Fibroblast of lung (primary cell): ENCODE data around the gene GTF2A1L. TPM values are rescaled to one million over a fixed set of nuclear protein-coding genes. Genes with fewer than 3 reads are reported as not detected.

ENCODE experiments used
- DNase-seq, 2 donors: peaks; one replicate each; pipeline versions ENCODE4 v3.0.0 to v3.0.0-alpha.2; 2010; ENCODE audit warnings: low read depth in 2 of 2
- H2AFZ ChIP-seq: 2 replicates; pipeline ENCODE4 v1.5.1; 2012; ENCODE audit warnings: low read length, control low read depth, inconsistent platforms
- H3K27ac ChIP-seq: 2 replicates; pipeline ENCODE4 v1.5.1; 2011; ENCODE audit warnings: low read length, control low read depth; ENCODE audit not compliant: insufficient read depth
- H3K27me3 ChIP-seq: 2 replicates; pipeline ENCODE4 v1.5.1; 2011; ENCODE audit warnings: mild to moderate bottlenecking, low read length; ENCODE audit not compliant: control insufficient read depth, insufficient read depth
- H3K36me3 ChIP-seq: 2 replicates; pipeline ENCODE4 v1.5.1; 2011; ENCODE audit warnings: low read length; ENCODE audit not compliant: control insufficient read depth, insufficient read depth
- H3K4me1 ChIP-seq: 2 replicates; pipeline ENCODE4 v1.5.1; 2011; ENCODE audit warnings: low read length; ENCODE audit not compliant: control insufficient read depth, insufficient read depth; ENCODE audit errors: extremely low read depth
- H3K4me2 ChIP-seq: 2 replicates; pipeline ENCODE4 v1.5.1; 2011; ENCODE audit warnings: low read length, control low read depth; ENCODE audit not compliant: insufficient read depth; ENCODE audit errors: extremely low read depth
- H3K4me3 ChIP-seq, 4 experiments: fragments of 200-600 bp in 1 of 4; sonication (generic) in 1 of 4; replicated peaks in 1 of 4; 2 replicates each; pipeline ENCODE4 v1.5.1; 2011 to 2016; ENCODE audit warnings: low read length in 4 of 4, low read depth in 3 of 4, mild to moderate bottlenecking in 3 of 4, control low read depth in 2 of 4, inconsistent platforms in 1 of 4, mixed read lengths in 1 of 4; ENCODE audit not compliant: insufficient read depth in 1 of 4; ENCODE audit errors: control extremely low read depth in 1 of 4
- H3K79me2 ChIP-seq: 2 replicates; pipeline ENCODE4 v1.5.1; 2012; ENCODE audit warnings: mild to moderate bottlenecking, low read length, inconsistent platforms; ENCODE audit not compliant: control insufficient read depth, insufficient read depth
- H3K9ac ChIP-seq: 2 replicates; pipeline ENCODE4 v1.5.1; 2011; ENCODE audit warnings: mild to moderate bottlenecking, low read length, control low read depth; ENCODE audit not compliant: insufficient read depth
- H3K9me3 ChIP-seq: 2 replicates; pipeline ENCODE4 v1.5.1; 2012; ENCODE audit warnings: low read depth, low read length; ENCODE audit not compliant: control insufficient read depth, insufficient read depth
- H4K20me1 ChIP-seq: 2 replicates; pipeline ENCODE4 v1.5.1; 2011; ENCODE audit warnings: low read length; ENCODE audit not compliant: control insufficient read depth, insufficient read depth; ENCODE audit errors: extremely low read depth
- CTCF ChIP-seq, 2 donors: IDR thresholded peaks in 1 of 2; conservative IDR thresholded peaks in 1 of 2; 1 replicate in 1 of 2; 2 replicates in 1 of 2; pipeline ENCODE4 v1.5.1; 2011 to 2012; ENCODE audit warnings: low read length in 2 of 2, control low read depth in 1 of 2, inconsistent platforms in 1 of 2, low read depth in 1 of 2, mild to moderate bottlenecking in 1 of 2
- EZH2 ChIP-seq: IDR thresholded peaks from 2 replicates; pipeline ENCODE4 v1.5.1; 2012; ENCODE audit warnings: low read length, control low read depth, mild to moderate bottlenecking; ENCODE audit errors: missing control alignments
- polyA plus RNA-seq, 2 donors: library from polyadenylated mRNA; depleted of rRNA in 1 of 2; stranded (reverse) in 1 of 2; unstranded in 1 of 2; fragments of >200 nt; gene quantifications; 2 replicates each; pipeline ENCODE4 v1.2.1, GENCODE V29; 2011 to 2012; ENCODE audit warnings: missing spikeins in 1 of 2
- total RNA-seq: library from RNA; depleted of rRNA; stranded (reverse); fragments of >200 nt; gene quantifications from 2 replicates; pipeline ENCODE4 v1.2.1, GENCODE V29; 2014

The GTF2A1L gene
- total and polyA plus RNA-seq, 2 donors (not counting 1 experiment from before 2014, with no cell fraction given): 0.26 to 3.5 TPM

GRCh38 chr2:48707466-48707865 is 89.8 kb downstream of the GTF2A1L start:
- no peak overlapping the region for H2AFZ ChIP-seq
- H3K9ac ChIP-seq: no peak overlapping the region
- no peaks in the 10 kb centered on the region for H4K20me1 ChIP-seq
- no peak overlapping the region for H3K4me3 ChIP-seq
- peak in 1 of 2 donors; percentile 55 for DNase-seq
- H3K79me2 ChIP-seq: no peaks in the 10 kb centered on the region
- TF ChIP-seq CTCF (conservative IDR thresholded peaks at IDR 0.05 in 1 of 2, IDR thresholded peaks at IDR 0.05 in 1 of 2; ENCODE audit: low read depth in 1 of 2, low read length in 2 of 2) (no peak), EZH2 (no peak)
- H3K4me1 ChIP-seq: no peaks in the 10 kb centered on the region
- no peaks in the 10 kb centered on the region for H3K9me3 ChIP-seq
- no peaks in the 10 kb centered on the region for H3K36me3 ChIP-seq
- no peaks in the 10 kb centered on the region for H3K27me3 ChIP-seq
- no peak overlapping the region for H3K27ac ChIP-seq
- no peak overlapping the region for H3K4me2 ChIP-seq

- no peak overlapping the region for H3K9ac ChIP-seq
- no peaks in the 10 kb centered on the region for H4K20me1 ChIP-seq
- H3K79me2 ChIP-seq: no peaks in the 10 kb centered on the region
- H3K4me3 ChIP-seq: no peak overlapping the region
- no peaks in the 10 kb centered on the region for H3K9me3 ChIP-seq
- no peaks in the 10 kb centered on the region for H3K36me3 ChIP-seq
- DNase-seq: no peak
- H3K27me3 ChIP-seq: no peaks in the 10 kb centered on the region
- no peak overlapping the region for H3K4me2 ChIP-seq
- no peak for TF ChIP-seq CTCF (conservative IDR thresholded peaks at IDR 0.05 in 1 of 2, IDR thresholded peaks at IDR 0.05 in 1 of 2; ENCODE audit: low read depth in 1 of 2, low read length in 2 of 2)
- TF ChIP-seq EZH2: no peak
- H3K27ac ChIP-seq: no peak overlapping the region
- H3K4me1 ChIP-seq: peaks cover 3% of the 10 kb centered on the region
- no peak overlapping the region for H2AFZ ChIP-seq
These were observed 91.7 kb downstream of the GTF2A1L start for GRCh38 chr2:48709096-48710034.

GRCh38 chr2:48711343-48711742 is 93.7 kb downstream of the GTF2A1L start:
- H3K27ac ChIP-seq: no peak overlapping the region
- no peak overlapping the region for H3K4me2 ChIP-seq
- H3K79me2 ChIP-seq: no peaks in the 10 kb centered on the region
- H4K20me1 ChIP-seq: no peaks in the 10 kb centered on the region
- DNase-seq: peak in 1 of 2 donors; percentile 35
- no peak overlapping the region for H3K9ac ChIP-seq
- no peak overlapping the region for H2AFZ ChIP-seq
- no peaks in the 10 kb centered on the region for H3K9me3 ChIP-seq
- peaks cover 11% of the 10 kb centered on the region for H3K4me1 ChIP-seq
- H3K36me3 ChIP-seq: no peaks in the 10 kb centered on the region
- H3K27me3 ChIP-seq: no peaks in the 10 kb centered on the region
- TF ChIP-seq EZH2 (no peak), CTCF (conservative IDR thresholded peaks at IDR 0.05 in 1 of 2, IDR thresholded peaks at IDR 0.05 in 1 of 2; ENCODE audit: low read depth in 1 of 2, low read length in 2 of 2) (no peak)
- no peak overlapping the region for H3K4me3 ChIP-seq
